HG03066 (cell line): ENCODE data around the gene DRC7.

Experiments
- ATAC-seq: cut with Tn5 transposase; IDR thresholded peaks from one replicate; pipeline ENCODE4 v1.9.1; 2021; ENCODE audit warnings: low read depth; ENCODE audit not compliant: unreplicated experiment

DRC7 gene

DNA sequence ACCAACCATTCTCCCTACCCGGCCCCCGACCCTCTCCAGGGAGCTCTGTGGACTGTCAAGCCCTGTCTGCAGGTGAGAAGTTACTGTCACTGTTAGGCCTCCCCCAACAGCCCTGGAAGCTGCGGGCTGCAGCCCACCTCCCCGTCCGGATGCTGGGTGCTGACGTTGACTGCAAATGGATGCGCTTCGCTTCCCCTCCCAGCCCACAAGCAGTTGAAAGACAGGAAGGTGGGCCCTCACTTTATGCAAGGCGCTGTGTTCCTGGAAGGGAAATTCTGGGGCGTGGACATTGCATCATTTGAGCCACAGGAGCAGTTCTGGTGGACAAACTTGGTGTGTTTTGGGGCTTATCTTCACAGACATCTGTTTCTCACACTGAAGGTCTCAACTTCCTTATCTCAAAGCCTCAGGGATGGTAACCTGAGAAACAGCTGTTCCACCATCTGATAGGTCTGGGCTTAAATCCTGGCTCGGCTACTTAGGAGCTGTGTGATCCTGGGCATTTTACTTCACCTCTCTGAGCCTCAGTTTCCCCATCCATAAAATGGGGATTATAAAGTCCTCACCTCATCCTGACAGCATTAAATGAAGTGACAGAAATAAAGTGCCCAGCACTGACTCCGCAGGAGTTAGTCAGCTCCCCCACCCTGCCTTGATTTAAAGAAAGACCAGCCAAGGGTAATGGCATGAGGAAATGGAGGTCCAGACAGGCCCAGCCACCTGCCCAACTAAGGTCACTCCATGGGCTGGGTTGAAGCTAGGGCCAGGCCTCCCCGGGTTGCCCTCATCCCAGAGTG lies 4.6 kb upstream of the DRC7 start:
- ATAC-seq, result no peak

DNA sequence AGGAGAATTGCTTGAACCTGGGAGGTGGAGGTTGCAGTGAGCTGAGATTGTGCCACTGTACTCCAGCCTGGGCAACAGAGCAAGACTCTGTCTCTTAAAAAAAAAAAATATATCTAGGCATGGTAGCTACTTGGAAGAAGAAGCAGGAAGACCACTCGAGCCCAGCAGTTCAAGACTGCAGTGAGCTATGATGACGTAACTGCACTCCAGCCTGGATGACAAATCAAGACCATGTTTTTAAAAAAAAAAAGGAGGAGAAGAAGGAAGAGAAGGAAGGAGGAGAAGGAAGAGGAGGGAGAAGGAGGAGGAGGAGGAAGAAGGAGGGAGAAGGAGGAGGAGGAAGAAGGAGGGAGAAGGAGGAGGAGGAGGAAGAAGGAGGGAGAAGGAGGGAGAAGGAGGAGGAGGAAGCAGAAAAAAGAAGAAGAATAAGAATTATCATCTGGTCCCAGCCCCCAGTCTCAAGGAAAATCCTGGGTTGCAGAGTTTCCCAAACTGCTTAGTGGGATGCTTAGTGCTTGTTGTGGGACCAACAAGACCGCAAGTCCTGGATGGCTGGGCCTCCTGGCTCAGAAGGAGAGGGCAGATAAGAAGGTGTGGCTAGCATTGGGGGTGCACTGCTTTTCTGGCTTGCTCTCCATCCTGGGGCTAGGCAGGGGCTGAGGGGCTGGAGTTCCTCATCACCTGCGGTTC lies 3.7 kb upstream of the DRC7 start:
- no peak for ATAC-seq

DNA sequence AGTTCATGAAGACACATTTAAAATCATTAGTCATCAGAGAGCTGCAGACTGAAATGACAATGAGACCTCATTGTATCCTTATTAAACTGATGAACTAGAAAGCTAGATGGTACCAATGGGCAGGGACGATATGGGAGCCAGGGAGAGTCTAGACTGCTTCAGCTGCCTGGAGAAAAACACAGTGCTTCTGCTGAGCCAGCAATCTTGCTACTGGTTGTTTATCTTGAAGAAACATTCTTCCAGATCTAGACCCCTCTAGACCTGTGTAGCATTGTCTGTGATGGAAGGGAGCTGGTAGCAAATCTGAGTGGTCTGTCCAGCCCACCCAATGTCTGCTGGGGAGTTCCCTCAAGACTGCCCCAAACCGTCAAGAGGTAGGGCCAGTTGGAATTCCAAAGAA lies 2.0 kb upstream of the DRC7 start:
- ATAC-seq, result no peak

DNA sequence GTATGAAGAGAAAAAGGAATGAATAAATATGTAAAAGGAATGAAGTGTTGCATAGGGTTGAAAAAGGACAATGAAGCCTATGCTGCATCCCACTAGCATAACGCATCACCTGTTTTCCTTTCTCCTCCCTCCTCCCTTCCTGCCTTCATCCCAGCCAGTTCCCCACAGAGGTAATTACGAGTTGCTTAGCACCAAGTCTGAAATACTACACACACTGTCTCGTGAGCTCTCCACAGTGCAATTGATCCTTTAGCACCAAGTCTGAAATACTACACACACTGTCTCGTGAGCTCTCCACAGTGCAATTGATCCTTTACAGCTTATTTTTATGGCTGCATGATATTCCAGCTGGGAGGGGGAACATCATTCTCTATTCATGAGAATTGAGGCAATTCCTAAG lies 1.1 kb upstream of the DRC7 start:
- no peak for ATAC-seq

DNA sequence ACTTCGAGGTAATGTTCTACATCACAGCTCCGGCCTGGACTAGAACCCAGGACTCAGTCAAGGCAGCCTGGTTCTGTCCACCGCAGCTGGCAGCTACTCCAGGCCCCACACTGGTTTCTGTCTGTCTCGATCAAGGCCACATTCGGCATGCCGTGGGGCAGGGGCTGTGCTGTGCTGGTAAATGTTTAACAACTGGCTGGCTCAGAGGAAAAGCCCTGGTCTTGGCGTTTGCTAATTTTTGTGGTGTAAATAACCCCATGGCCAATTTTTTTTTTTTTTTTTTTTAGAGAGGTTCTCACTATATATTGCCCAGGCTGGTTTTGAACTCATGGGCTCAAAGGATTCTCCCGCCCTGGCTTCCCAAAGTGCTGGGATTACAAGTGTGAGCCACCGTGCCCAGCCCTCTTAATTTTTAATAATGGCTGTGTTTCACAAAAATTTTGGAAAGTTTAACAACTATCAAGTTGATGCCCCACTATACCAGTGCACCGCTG lies 328 bp upstream of the DRC7 start:
- no peak for ATAC-seq

DNA sequence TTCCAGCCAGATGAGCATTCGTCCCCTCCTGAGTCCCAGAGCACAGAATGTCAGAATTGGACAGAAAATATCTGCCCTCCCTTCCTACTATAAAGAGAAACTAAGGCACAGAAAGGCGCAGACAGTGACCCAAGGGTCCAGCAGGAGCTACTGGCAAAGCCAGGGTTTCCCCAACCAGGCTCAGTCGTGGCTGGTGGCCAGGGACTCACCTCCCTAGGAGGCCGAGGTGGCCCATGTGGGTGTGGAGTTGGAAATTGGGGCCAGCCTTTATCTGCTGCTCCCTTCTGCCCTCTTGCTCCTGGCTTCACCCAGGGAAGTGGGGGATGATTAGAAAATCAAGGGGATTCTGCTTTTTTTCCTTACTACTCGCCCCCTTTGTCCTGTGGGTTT lies 1.1 kb downstream of the DRC7 start:
- no peak for ATAC-seq

DNA sequence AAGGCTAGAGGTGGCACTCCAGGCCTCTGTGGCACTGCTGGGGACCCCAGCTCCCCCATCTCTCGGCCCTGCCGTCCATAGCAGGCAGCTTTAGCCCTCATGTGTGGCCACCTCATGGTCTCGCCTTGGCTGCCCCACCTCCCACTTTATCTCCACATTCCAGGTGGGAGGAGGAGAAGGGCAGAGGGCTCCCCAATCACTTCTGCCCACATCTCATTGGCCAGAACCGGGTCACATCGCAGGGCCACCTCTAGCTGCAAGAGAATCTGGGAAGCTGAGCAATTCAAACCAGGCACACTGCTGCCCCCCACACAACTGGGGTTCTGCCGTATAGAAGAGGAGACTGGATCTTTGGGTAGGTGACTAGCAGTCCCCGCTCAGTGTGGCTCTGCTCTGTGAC lies 1.6 kb downstream of the DRC7 start:
- no peak for ATAC-seq

DNA sequence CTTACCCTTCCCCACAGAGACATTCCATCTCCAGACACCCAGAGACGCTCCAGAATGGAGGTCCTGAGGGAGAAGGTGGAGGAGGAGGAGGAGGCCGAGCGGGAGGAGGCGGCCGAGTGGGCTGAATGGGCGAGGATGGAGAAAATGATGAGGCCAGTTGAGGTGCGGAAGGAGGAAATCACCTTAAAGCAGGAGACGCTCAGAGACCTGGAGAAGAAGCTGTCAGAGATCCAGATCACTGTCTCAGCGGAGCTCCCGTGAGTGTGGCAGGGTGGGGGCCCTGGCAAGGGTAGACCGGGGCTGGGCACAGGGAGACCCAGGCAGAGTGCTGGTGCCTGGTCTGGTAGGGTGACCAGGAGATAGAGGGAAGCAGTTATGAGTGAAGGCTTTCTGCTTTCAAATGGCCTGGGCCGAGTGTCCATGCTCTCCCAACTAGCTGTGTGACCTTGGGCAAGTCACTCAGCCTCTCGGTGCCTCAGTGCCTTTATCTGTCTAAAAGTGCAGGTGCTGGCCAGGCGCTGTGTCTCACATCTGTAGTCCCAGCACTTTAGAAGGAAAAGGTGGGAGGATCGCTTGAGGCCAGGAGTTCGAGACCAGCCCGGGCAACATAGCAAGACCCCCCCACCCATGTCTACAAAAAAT lies 3.4 kb downstream of the DRC7 start:
- no peak for ATAC-seq

DNA sequence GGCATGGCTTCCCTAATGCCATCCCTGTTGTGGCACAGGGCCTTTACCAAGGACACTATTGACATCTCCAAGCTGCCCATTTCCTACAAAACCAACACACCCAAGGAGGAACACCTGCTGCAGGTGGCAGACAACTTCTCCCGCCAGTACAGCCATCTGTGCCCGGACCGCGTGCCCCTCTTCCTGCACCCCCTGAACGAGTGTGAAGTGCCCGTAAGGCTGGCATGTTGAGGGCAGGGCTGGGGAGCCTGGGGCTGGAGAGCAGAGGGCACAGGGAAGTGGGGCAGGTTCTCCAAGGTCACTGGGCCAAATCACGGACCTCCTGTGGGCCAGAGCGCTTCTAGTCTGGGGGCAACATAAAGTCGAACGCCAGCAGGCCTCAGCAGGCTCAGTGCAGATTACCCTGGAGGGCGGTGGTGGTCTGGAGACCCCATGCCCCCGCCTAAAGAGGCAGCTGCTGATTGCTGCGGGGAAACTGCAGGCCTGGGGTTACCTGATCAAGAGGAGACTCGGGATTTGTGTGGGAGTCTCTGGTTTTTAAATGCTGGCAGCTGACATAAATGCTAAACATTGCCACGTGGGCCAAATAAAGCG lies 4.3 kb downstream of the DRC7 start:
- no peak for ATAC-seq

DNA sequence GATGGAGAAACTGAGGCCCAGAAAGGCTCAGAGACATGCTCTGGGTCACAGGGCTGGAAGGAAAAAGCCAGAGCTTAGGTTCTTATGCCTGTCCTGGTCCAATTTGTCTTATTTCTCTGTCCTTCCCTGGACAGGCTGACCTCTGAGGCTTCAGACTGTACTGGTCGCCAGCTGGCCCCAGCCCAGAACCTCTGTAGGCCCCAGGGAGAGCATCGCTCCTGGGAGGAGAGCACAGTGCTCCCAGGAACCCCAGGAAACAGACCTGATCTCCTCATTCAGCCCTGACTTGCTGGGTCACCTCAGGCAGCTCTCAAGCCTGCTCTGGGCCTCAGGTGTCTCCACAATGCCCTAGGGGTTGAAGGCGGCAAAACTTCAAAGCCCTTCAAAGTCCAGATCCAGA lies 4.9 kb downstream of the DRC7 start:
- ATAC-seq, result no peak

DNA sequence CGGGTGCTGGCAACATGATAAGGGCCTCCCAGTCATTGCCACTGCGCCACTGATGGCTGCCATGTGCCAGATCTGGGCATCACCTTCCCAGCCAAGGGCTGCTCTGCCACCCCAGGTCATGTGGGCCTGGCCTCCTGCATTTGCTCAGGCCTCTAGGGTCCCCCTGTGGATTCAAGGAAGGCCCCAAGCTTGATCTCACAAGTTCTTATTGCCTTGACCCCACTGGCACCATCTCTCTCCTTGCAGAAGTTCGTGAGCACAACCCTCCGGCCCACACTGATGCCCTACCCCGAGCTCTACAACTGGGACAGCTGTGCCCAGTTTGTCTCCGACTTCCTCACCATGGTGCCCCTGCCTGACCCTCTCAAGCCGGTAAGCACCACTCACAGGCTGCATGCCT lies 5.3 kb downstream of the DRC7 start:
- ATAC-seq, result no peak

DNA sequence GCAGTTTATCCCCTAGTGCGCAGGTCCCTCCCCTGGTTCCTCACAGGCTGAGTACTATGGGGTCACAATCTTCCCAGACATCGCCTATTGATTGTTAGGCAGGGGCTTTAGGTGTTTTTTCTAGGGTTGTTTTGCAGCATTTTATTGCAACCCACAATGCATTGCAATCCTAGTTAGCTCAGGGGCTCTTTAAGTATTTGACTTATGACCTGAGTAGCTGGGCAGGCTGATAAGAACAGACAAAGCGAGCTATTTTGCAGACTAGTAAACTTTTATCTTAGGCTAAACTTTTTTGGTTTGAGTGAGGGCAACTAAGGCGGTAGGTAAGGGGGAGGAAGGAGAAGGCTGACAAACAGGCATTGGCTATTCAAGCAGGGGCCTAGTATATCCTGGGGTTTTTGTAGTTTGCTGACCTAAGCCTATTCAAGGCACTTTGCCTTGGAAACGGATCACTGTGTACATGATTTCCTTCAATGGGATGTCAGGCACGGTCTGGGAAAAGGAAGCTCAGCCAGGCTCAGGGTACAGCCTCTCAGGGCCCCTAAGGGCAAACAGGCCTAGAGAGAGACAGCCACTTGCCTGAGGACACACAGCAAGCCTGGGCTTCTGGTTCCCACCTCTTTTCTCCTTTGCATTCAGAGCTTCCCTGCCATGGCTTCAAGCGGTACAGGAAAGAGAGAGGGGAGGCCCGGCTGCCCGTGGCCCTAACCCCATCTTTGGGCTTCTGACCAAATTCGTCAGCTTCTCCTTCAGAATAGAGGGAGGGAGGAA lies 6.4 kb downstream of the DRC7 start:
- ATAC-seq, result no peak

DNA sequence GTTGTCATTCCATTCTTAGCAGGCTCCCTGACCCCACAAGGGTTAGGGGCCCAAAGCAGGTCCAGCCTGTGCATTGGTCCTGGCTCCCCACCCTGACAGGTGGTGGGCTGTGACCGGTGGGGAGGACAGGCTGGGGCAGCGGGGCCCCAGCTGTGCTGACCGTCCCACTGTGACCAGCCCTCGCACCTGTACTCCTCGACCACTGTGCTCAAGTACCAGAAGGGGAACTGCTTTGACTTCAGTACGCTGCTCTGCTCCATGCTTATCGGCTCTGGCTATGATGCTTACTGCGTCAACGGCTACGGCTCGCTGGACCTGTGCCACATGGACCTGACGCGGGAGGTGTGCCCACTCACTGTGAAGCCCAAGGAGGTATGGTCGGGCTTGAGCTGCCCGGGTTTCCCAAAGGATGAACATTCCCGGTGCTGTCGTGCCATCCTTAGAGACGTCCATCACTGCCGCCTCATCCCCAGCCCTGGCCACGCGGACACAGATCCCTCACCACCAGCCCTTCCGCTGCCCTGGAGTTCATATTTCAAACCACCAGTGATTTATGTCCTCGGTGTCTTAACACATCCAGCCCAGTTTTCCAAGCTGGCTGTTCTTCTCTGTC lies 7.3 kb downstream of the DRC7 start:
- no peak for ATAC-seq

DNA sequence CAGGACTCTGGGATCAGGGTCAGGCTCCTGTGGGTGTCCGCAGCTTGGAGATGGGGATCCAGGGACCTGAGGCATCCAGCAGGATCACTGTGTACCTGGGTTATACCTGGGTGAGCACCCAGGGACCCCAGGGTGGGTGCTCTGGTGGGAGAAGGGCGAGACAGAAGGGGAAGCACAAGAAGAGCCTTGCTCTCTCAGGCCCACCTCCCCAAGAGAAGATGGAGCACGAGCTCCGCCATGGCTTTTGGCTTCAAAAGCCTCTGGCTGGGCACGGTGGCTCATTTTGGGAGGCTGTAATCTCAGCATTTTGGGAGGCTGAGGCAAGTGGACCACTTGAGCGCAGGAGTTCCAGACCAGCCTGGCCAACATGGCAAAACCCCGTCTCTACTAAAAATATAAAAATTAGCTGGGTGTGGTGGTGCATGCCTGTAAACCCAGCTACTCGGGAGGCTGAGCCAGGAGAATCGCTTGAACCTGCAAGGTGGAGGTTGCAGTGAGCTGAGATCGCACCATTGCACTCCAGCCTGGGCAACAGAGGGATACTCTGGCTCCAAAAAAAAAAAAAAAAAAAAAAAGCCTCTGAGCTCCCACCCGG lies 8.9 kb downstream of the DRC7 start:
- no peak for ATAC-seq

DNA sequence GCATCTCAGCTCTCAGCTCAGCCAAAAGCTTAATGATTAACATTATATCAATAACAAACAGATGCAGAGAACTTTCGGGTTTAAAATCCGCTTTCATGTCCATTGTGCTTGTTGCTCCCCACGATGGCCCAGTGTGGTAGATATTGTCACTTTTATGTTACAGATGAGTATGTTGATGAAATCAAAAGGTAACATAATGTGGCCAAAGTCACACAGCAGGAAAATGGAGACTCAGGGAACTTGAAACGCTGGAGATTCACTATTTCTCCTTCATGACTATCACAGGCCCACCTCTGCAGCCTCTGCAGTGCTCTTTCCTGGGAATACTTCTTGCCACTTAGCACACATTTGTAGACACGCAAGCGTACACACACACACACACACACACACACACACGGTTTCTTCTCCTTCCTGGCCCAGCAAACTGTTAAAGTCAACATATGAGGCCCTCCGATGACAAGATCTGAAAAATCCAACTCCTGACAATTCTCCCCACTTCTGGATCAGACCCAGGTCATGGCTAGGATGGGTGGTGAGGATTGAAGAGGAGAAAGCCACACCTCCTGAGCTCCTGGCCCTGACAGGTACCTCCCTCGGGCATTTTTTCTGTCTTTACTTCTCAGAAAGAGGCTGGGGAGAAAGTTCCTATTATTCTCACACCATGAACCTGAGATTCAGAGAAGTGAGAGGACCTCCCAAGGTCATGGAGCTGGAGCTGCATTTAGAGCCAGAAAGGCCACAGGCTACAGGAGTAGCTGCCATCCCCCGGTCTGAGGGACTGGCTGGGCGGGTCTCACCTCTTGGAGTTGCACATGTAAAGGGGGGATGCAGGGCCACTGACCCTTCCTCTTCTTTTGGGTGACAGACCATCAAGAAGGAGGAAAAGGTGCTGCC lies 9.7 kb downstream of the DRC7 start:
- ATAC-seq, result no peak

DNA sequence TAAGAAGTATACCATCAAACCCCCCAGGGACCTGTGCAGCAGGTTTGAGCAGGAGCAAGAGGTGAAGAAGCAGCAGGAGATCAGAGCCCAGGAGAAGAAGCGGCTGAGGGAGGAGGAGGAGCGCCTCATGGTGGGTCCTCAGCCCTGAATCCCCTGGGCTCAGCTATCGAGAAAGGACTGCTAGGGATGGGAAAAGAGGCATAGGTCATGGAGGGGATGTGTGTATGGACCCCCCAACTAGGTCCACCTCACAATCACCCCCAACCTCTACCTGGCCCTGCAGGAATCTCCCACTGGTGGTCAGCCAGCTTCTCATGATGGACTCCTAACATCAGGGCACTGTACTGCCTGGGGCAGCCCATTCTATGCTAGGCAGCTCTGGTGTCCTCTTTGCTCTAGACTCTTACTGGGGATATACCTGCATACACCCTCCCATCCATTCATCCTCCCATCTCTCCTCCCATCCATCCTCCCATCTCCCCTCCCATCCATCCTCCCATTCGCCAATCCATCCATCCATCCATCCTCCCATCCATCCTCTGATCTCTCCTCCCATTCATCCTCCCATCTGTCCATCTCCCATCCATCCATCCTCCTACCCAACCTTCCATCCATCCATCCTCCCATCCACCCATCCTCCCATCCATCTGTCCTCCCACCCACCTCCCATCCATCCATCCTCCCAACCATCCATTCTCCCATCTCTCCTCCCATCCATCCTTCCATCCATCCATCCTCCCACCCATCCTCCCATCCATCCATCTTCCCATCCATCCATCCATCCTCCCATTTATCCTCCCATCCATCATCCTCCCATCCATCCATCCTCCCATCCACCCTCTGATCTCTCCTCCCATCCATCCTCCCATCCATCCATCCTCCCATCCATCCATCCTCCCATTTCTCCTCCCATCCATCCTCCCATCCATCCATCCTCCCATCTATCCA lies 10.6 kb downstream of the DRC7 start:
- no peak for ATAC-seq

DNA sequence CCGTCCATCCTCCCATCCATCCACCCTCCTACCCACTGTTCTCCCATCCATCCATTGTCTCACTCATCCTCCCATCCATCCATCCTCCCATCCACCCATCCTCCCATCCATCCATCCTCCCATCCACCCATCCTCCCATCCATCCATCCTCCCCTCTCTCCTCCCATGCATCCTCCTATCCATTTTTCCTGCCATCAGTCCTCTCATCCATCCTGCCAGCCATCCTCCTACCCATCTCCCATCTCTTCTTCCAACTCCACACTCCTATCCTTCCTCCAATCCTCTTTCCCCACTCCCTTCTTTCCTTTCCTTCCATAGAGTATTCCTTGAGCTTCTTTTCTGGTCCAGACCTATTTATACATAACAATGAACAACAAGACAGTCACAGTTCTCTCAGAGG lies 12.1 kb downstream of the DRC7 start:
- no peak for ATAC-seq

DNA sequence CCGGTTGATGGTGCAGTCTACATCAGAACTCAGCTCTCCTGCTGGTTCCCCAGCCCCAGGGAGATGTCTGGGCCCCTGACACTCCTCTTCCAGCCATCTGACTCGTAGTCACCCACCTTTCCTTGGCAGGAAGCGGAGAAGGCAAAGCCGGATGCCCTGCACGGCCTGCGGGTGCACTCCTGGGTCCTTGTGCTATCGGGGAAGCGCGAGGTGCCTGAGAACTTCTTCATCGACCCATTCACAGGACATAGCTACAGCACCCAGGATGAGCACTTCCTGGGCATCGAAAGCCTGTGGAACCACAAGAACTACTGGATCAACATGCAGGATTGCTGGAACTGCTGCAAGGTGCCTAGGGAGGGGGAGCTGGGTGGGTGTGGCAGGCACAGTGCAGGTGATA lies 12.7 kb downstream of the DRC7 start:
- ATAC-seq, result no peak
